B cell (primary cell): ENCODE data around the gene COX10.

Experiments used
- CTCF ChIP-seq: fragments of 200-600 bp; IDR thresholded peaks from one replicate; pipeline ENCODE4 v1.8.0; 2022; ENCODE audit warnings: antibody characterized with exemption, mild to moderate bottlenecking
- EZH2 ChIP-seq: IDR thresholded peaks from 2 replicates; pipeline ENCODE4 v1.6.1; 2012; ENCODE audit warnings: borderline replicate concordance, low read depth, mild to moderate bottlenecking, moderate library complexity, low read length; ENCODE audit not compliant: insufficient read depth, poor library complexity, severe bottlenecking

- TF ChIP-seq CTCF (no peak), EZH2 (no peak)
Observed at GRCh38 chr17:14060706-14061105, 8.6 kb upstream of the COX10 start.
